ENCODE measurements around the gene SCAF4. TPM values are rescaled to one million over a fixed set of nuclear protein-coding genes. Genes with fewer than 3 reads are reported as not detected.

The SCAF4 gene
- total RNA-seq, 1 donor, result 7.6 TPM

DNA sequence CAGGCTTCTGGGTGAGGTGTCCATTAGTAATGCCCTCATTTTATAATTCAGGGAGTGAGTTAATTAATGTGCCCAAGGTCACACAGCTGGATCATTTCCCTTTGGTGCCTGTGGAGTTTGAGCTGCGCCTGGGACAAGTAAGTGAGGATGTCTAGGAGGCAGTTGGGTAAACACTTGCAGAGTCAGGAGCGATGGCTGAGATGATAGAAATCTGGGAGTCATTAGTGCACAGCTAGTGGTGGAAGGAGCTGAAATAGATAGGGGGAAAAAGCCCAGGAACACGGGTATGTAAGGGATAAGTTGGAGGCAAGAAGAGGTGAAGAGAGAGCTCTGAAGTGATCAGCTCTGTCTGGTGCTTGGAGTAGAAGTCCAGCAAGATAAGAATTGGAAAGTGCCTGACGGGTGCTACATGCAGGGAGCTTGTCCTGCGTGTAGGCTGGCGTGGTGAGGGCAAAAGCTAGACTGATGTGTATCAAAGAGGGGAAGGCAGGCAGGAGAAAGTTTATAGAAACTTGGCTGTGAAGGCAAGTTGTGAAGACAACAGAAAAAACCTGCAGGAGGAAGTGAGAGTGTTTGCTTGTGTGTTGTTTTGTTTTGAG is 1.7 kb upstream of the SCAF4 start:
- DNase-seq (ENCODE audit: insufficient read length, low spot score, missing footprints), result peak; percentile 53
- peak overlapping the region; percentile 90 for H2AFZ ChIP-seq (ENCODE audit: low read length)
- no peaks in the 10 kb centered on the region for H3K27me3 ChIP-seq (ENCODE audit: insufficient read depth, low read length)
- no peak overlapping the region for H3K4me2 ChIP-seq (ENCODE audit: insufficient read depth, low read length)
- no peak overlapping the region for H3K27ac ChIP-seq (ENCODE audit: low read depth, low read length)
- H3K79me2 ChIP-seq (ENCODE audit: insufficient read depth, low read length), result peaks cover 30% of the 10 kb centered on the region
- H4K20me1 ChIP-seq (ENCODE audit: insufficient read depth, low read length), result peaks cover 23% of the 10 kb centered on the region
- H3K9me3 ChIP-seq (ENCODE audit: low read depth, low read length), result no peaks in the 10 kb centered on the region
- no peaks in the 10 kb centered on the region for H3K36me3 ChIP-seq (ENCODE audit: insufficient read depth, low read length)
- TF ChIP-seq, protein P1, sequence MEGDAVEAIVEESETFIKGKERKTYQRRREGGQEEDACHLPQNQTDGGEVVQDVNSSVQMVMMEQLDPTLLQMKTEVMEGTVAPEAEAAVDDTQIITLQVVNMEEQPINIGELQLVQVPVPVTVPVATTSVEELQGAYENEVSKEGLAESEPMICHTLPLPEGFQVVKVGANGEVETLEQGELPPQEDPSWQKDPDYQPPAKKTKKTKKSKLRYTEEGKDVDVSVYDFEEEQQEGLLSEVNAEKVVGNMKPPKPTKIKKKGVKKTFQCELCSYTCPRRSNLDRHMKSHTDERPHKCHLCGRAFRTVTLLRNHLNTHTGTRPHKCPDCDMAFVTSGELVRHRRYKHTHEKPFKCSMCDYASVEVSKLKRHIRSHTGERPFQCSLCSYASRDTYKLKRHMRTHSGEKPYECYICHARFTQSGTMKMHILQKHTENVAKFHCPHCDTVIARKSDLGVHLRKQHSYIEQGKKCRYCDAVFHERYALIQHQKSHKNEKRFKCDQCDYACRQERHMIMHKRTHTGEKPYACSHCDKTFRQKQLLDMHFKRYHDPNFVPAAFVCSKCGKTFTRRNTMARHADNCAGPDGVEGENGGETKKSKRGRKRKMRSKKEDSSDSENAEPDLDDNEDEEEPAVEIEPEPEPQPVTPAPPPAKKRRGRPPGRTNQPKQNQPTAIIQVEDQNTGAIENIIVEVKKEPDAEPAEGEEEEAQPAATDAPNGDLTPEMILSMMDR (IDR thresholded peaks at IDR 0.05; ENCODE audit: extremely low read depth, low read depth, low read length), result no peak
- H3K4me3 ChIP-seq (ENCODE audit: insufficient read depth, low read length), result no peak overlapping the region
- peaks cover 23% of the 10 kb centered on the region for H3K4me1 ChIP-seq (ENCODE audit: insufficient read depth, low read length)

DNA sequence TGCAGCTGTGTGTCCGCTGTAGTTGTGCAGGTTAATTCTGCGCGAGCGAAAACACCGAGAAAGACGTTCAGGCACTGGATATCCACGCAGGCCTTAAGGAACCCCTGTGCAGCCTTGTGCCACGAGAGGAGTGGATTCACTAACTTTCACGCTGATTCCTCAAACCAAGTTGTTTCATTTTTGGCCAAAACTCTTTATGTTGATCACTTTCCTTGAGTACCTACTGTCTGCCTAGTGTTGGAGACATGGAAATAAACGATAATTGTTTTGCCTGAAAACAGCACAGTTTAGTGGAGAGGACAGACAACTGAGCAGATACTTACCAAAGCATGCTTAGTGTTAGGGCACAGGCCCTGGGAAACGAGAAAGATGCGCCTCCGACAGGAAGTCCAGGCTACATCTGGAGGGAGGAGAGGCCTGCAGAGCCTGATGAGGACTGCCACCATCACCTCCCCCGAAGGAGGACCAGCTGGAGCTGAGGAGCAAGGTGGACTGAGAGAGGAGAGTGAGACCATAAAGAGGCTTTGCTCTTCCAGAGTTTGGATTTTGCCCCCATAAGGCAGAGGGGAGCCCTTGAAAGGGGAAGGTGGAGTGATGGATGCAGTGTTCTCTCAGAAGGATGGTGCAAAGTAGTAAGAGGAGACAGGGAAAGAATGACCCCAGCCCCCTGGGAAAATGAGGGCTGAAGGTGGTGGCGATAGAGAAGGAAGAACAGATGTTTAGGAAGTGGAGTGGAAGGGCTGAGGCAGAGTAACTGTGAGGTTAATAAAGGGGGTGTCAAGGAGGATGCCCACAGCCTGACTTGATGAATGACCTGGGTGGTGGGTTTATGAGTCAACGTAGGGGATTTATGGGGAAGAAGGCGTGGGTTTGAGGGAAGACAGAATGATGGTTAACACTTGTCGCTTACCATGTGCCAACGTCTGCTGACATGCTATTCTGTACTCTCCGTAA is 956 bp upstream of the SCAF4 start:
- Histone ChIP-seq H4K20me1 (ENCODE audit: insufficient read depth, low read length) (peaks cover 31% of the 10 kb centered on the region), H3K4me3 (ENCODE audit: insufficient read depth, low read length) (peak overlapping the region; percentile 87), H3K79me2 (ENCODE audit: insufficient read depth, low read length) (peaks cover 38% of the 10 kb centered on the region), H2AFZ (ENCODE audit: low read length) (peak overlapping the region; percentile 90), H3K4me1 (ENCODE audit: insufficient read depth, low read length) (peaks cover 22% of the 10 kb centered on the region), H3K27ac (ENCODE audit: low read depth, low read length) (peak overlapping the region; percentile 16), H3K4me2 (ENCODE audit: insufficient read depth, low read length) (peak overlapping the region; percentile 79), H3K9me3 (ENCODE audit: low read depth, low read length) (no peaks in the 10 kb centered on the region), H3K27me3 (ENCODE audit: insufficient read depth, low read length) (no peaks in the 10 kb centered on the region), H3K36me3 (ENCODE audit: insufficient read depth, low read length) (no peaks in the 10 kb centered on the region)
- TF ChIP-seq, protein P1 (IDR thresholded peaks at IDR 0.05; ENCODE audit: extremely low read depth, low read depth, low read length), result no peak
- DNase-seq (ENCODE audit: insufficient read length, low spot score, missing footprints), result peak; percentile 62

DNA sequence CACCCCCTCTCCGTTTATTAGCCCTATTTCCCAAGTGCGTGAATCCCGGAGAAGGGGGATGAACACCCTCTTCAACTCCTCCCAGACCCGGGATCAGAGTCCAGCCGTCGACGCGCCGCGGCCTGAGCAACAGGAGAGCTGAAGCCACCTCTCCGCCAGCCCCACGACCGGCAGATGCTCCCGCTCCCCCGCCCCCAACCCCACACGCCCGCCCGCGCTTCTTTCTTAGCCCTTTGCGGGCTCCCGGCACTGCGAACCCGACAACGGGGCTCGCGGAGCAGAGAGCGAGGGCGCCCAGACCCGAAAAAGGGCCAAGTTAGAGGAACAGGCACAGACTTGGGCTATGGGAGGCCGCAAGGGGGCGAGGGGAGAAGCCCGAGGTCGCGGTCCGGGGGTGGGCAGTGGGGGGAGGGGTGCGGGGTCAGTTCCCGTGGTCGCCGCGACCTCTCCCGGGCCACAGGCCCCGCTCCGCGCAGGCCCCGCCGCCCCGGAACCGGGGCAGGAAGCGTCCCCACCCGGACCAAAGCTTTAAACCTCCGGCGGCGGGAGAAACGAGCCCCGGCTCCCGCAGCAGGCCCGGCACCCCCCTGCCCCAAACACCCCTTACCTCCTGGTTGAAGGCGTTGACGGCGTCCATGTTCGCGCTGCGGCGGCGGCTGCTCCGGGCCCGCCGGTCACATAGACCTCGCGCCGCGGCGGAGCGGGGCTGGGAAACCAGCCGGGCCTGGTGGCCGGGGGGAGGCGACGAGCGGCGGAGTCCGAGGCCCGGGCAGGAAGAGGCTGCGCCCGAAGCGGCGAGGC is 662 bp downstream of the SCAF4 start:
- peak; percentile 95 for DNase-seq (ENCODE audit: insufficient read length, low spot score, missing footprints)
- H3K4me1 ChIP-seq (ENCODE audit: insufficient read depth, low read length), result peaks cover 20% of the 10 kb centered on the region
- peak overlapping the region; percentile 74 for H3K27ac ChIP-seq (ENCODE audit: low read depth, low read length)
- TF ChIP-seq, protein P1 (IDR thresholded peaks at IDR 0.05; ENCODE audit: extremely low read depth, low read depth, low read length), result no peak
- H3K4me3 ChIP-seq (ENCODE audit: insufficient read depth, low read length), result peak overlapping the region; percentile 87
- H3K79me2 ChIP-seq (ENCODE audit: insufficient read depth, low read length), result peaks cover 54% of the 10 kb centered on the region
- no peaks in the 10 kb centered on the region for H3K27me3 ChIP-seq (ENCODE audit: insufficient read depth, low read length)
- peak overlapping the region; percentile 87 for H3K4me2 ChIP-seq (ENCODE audit: insufficient read depth, low read length)
- H4K20me1 ChIP-seq (ENCODE audit: insufficient read depth, low read length), result peaks cover 37% of the 10 kb centered on the region
- H3K9me3 ChIP-seq (ENCODE audit: low read depth, low read length), result no peaks in the 10 kb centered on the region
- peak overlapping the region; percentile 76 for H2AFZ ChIP-seq (ENCODE audit: low read length)
- H3K36me3 ChIP-seq (ENCODE audit: insufficient read depth, low read length), result peaks cover 3% of the 10 kb centered on the region

All from osteoblast (primary cell).